Measurements from ENCODE around the gene NCAN. TPM values are rescaled to one million over a fixed set of nuclear protein-coding genes. Genes with fewer than 3 reads are reported as not detected.

Gene NCAN
- total and polyA plus RNA-seq, 9 of the 15 experiments (the other 6 are each of a cell fraction or from before 2014, with no cell fraction given), result 0.04 TPM; not detected in 8

DNA sequence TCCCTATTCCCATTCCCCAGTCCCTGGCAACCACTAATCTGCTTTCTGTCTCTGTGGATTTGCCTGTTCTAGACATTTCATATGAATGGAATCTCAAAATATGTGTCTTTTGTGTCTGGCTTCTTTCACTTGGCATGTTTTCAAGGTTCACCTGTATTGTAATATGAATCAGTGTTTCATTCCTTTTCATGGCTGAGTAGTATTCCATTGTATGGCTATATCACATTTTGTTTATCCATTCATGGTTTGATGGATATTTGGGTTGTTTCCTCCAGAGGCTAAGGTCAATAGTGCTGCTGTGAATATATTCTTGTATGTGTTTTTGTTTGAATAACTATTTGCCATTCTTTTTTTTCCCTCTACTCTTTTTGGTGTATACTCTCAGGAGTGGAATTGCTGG, 24.4 kb downstream of the NCAN start (continued):
- TF ChIP-seq PHTF2 (CRISPR knock-in tag; IDR thresholded peaks at IDR 0.05), result no peak
- TF ChIP-seq CBFB (CRISPR knock-in tag; IDR thresholded peaks at IDR 0.05), result no peak
- TF ChIP-seq SIN3A (IDR thresholded peaks at IDR 0.05; ENCODE audit: borderline replicate concordance in 2 of 2, control insufficient read depth in 1 of 2, low read depth in 2 of 2, low read length in 2 of 2), result no peak
- TF ChIP-seq RB1 (IDR thresholded peaks at IDR 0.05; ENCODE audit: low read depth), result no peak
- TF ChIP-seq, protein P1, sequence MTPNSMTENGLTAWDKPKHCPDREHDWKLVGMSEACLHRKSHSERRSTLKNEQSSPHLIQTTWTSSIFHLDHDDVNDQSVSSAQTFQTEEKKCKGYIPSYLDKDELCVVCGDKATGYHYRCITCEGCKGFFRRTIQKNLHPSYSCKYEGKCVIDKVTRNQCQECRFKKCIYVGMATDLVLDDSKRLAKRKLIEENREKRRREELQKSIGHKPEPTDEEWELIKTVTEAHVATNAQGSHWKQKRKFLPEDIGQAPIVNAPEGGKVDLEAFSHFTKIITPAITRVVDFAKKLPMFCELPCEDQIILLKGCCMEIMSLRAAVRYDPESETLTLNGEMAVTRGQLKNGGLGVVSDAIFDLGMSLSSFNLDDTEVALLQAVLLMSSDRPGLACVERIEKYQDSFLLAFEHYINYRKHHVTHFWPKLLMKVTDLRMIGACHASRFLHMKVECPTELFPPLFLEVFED (CRISPR knock-in tag; conservative IDR thresholded peaks at IDR 0.05), result no peak
- peak; percentile 53 for TF ChIP-seq RBM25 (IDR thresholded peaks at IDR 0.05; ENCODE audit: low read depth, low read length, severe bottlenecking)

DNA sequence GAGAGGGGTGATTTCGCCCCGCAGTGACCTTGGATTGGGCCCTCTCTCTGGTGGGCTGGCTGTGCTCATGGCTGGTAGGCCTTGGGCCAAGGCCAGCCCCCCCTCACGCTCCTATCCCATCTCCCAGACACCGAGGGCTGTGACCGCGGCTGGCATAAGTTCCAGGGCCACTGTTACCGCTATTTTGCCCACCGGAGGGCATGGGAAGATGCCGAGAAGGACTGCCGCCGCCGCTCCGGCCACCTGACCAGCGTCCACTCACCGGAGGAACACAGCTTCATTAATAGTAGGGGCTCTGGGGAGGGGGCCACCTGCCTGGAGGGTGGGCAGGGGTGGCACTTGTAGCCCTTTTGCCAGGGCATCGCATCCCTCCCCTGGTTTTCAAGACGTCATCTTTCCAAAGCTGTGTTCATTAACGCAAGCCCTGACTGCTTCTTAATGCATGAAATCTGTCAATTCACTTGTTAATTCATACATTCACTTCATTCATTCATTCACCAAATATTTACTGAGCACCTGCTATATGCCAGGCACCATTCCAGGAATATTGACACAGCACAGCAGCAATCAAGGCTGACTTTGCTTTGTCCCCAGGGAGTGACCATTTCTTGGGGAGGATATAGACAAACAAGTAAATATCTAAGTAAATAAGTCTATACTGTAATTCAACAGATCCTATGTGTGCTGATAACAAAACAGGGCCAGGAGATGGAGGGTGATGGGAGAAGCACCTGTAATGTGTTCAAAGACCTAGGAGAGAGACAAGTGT, 26.6 kb downstream of the NCAN start:
- H3K4me2 ChIP-seq (ENCODE audit: insufficient read depth, low read length), result no peak overlapping the region
- H3K4me3 ChIP-seq, result no peak overlapping the region
- no peaks in the 10 kb centered on the region for H3K9me1 ChIP-seq (ENCODE audit: control insufficient read depth, insufficient read depth, low read length)
- H4K20me1 ChIP-seq (replicated peaks; ENCODE audit: control insufficient read depth, insufficient read depth, low read length), result no peaks in the 10 kb centered on the region
- FAIRE-seq (no peak), ATAC-seq (no peak), DNase-seq (ENCODE audit: extremely low read depth in 1 of 4, low spot score in 3 of 4) (no peak)
- no peak overlapping the region for H3K27ac ChIP-seq (ENCODE audit: extremely low read depth, low read depth, low read length)
- no peak overlapping the region for H3K9ac ChIP-seq (ENCODE audit: insufficient read depth in 1 of 2, low read depth in 2 of 2, low read length in 2 of 2)
- H3K27me3 ChIP-seq (ENCODE audit: control insufficient read depth in 2 of 2, insufficient read depth in 2 of 2, low read length in 2 of 2), result peaks cover 2 to 7% of the 10 kb centered on the region in 2 experiments; a peak in 3 of 5 replicates
- H2AFZ ChIP-seq (ENCODE audit: low read depth, low read length), result no peak overlapping the region
- in situ Hi-C loops (cut with MboI) (no loop called here), intact Hi-C loops (cut with micrococcal nuclease) (no loop called here)
- ChIA-PET CTCF (ENCODE audit: low intra/inter-chr PET ratio) (no interaction called here), POLR2A (no interaction called here)
- no peaks in the 10 kb centered on the region for H3K36me3 ChIP-seq (ENCODE audit: control insufficient read depth, insufficient read depth, low read length)
- H3K9me3 ChIP-seq (replicated peaks; ENCODE audit: control insufficient read depth, insufficient read depth, low read depth, low read length), result peaks cover 10% of the 10 kb centered on the region
- no TSS peak for BruUV-seq (replicated peaks)
- WGBS (ENCODE audit: insufficient coverage, low coverage, missing lambda C conversion rate), result 41% methylated on average over 15 of the region's 18 CpGs
- no peaks in the 10 kb centered on the region for H3K79me2 ChIP-seq (ENCODE audit: control insufficient read depth, insufficient read depth, low read length)
- peak; percentile 93 for TF ChIP-seq ZNF79 (CRISPR knock-in tag; IDR thresholded peaks at IDR 0.05; ENCODE audit: low read depth)
- no peak for TF ChIP-seq TAF9B (IDR thresholded peaks at IDR 0.05; ENCODE audit: partially characterized antibody)
- TF ChIP-seq, protein P2, sequence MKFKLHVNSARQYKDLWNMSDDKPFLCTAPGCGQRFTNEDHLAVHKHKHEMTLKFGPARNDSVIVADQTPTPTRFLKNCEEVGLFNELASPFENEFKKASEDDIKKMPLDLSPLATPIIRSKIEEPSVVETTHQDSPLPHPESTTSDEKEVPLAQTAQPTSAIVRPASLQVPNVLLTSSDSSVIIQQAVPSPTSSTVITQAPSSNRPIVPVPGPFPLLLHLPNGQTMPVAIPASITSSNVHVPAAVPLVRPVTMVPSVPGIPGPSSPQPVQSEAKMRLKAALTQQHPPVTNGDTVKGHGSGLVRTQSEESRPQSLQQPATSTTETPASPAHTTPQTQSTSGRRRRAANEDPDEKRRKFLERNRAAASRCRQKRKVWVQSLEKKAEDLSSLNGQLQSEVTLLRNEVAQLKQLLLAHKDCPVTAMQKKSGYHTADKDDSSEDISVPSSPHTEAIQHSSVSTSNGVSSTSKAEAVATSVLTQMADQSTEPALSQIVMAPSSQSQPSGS (CRISPR knock-in tag; IDR thresholded peaks at IDR 0.05), result no peak
- TF ChIP-seq, protein P3, sequence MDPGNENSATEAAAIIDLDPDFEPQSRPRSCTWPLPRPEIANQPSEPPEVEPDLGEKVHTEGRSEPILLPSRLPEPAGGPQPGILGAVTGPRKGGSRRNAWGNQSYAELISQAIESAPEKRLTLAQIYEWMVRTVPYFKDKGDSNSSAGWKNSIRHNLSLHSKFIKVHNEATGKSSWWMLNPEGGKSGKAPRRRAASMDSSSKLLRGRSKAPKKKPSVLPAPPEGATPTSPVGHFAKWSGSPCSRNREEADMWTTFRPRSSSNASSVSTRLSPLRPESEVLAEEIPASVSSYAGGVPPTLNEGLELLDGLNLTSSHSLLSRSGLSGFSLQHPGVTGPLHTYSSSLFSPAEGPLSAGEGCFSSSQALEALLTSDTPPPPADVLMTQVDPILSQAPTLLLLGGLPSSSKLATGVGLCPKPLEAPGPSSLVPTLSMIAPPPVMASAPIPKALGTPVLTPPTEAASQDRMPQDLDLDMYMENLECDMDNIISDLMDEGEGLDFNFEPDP (CRISPR knock-in tag; IDR thresholded peaks at IDR 0.05), result no peak
- peak; percentile 38 for TF ChIP-seq RBM25 (IDR thresholded peaks at IDR 0.05; ENCODE audit: low read depth, low read length, severe bottlenecking)
- peak; percentile 91 for TF ChIP-seq ZNF24 (IDR thresholded peaks at IDR 0.05)
- H3K4me1 ChIP-seq (replicated peaks in 1 of 2; ENCODE audit: control insufficient read depth in 2 of 2, insufficient read depth in 2 of 2, low read length in 2 of 2), result peaks cover 0 to 4% of the 10 kb centered on the region in 2 experiments; a peak in 2 of 5 replicates

Data from K562 (cell line).